ENCODE data around the gene TEX54. TPM values are rescaled to one million over a fixed set of nuclear protein-coding genes. Genes with fewer than 3 reads are reported as not detected.
"Not testable (repeated sequence)": the region's sequence is repeated elsewhere in the genome, so short reads cannot be mapped to it uniquely, and the experiment has no call there.

Gene TEX54
- total and polyA plus RNA-seq, 2 of the 13 experiments (the other 11 are each of a cell fraction or from before 2014, with no cell fraction given) = not detected

GRCh38 chr11:62859281-62859703 is 26.7 kb upstream of the TEX54 start:
- POLR2A ChIA-PET = interaction anchor here (1.4 kb wide), 1 partner anchor 18 kb away, joined by 3 read pairs; no protein-coding TSS in a partner anchor
- intact Hi-C loops (cut with micrococcal nuclease; ENCODE audit: unreplicated experiment); FAIRE-seq; BruUV-seq (replicated peaks); H3K9ac ChIP-seq (ENCODE audit: insufficient read depth, low read depth, low read length); CTCF ChIA-PET (ENCODE audit: low intra/inter-chr PET ratio, low total read pairs); H3K9me3 ChIP-seq (ENCODE audit: low read length); ATAC-seq; H3K27me3 ChIP-seq (ENCODE audit: control insufficient read depth in 1 of 2, insufficient read depth in 2 of 2, low read length in 2 of 2); in situ Hi-C loops (cut with HindIII; ENCODE audit: extremely low pct_ligation_motif_present, low pct_unique_long_range_greater_than_20kb); DNase-seq (ENCODE audit: low spot score); H2AFZ ChIP-seq (ENCODE audit: low read length); H3K4me3 ChIP-seq (replicated peaks in 1 of 3; ENCODE audit: insufficient read depth in 1 of 3, low read depth in 2 of 3, low read length in 3 of 3): not testable (repeated sequence)
- H3K36me3 ChIP-seq (replicated peaks in 1 of 2; ENCODE audit: control insufficient read depth in 1 of 2, insufficient read depth in 2 of 2, low read length in 2 of 2) = peaks cover 3 to 18% of the 10 kb centered on the region in 2 experiments; a peak in 4 of 5 replicates
- peak overlapping the region; percentile 59 for H3K27ac ChIP-seq (ENCODE audit: extremely low read length, insufficient read depth, low read length)
- peaks cover 73% of the 10 kb centered on the region for H3K79me2 ChIP-seq (ENCODE audit: insufficient read depth, low read length)
- WGBS (ENCODE audit: low lambda C conversion rate) = 77% methylated on average over 8 of the region's 8 CpGs
- H3K4me1 ChIP-seq (ENCODE audit: insufficient read depth, low read length) = peaks cover 69% of the 10 kb centered on the region
- peaks cover 10% of the 10 kb centered on the region for H4K20me1 ChIP-seq (ENCODE audit: insufficient read depth, low read length)
- H3K4me2 ChIP-seq (ENCODE audit: low read depth, low read length) = peak overlapping the region; percentile 37

GRCh38 chr11:62858201-62858600 is 25.6 kb upstream of the TEX54 start:
- H3K4me2 ChIP-seq (ENCODE audit: low read depth, low read length) = peak overlapping the region; percentile 97
- H3K4me1 ChIP-seq (ENCODE audit: insufficient read depth, low read length) = peaks cover 77% of the 10 kb centered on the region
- peaks cover 5 to 20% of the 10 kb centered on the region in 2 experiments for H3K36me3 ChIP-seq (replicated peaks in 1 of 2; ENCODE audit: control insufficient read depth in 1 of 2, insufficient read depth in 2 of 2, low read length in 2 of 2)
- FAIRE-seq (no peak), DNase-seq (ENCODE audit: low spot score) (peak; percentile 50), ATAC-seq (no peak)
- POLR2A ChIA-PET = interaction anchor here (0.6 to 9.4 kb wide), 10 partner anchors 14 to 131 kb away, joined by 3 to 362 read pairs (median 38); partner anchors contain the start of genes HNRNPUL2, SLC3A2, STX5 and TEX54
- H3K4me3 ChIP-seq (replicated peaks in 1 of 3; ENCODE audit: insufficient read depth in 1 of 3, low read depth in 2 of 3, low read length in 3 of 3) = peak overlapping the region; percentile 59 to 86 (median 78); a peak in 5 of 6 replicates
- no peak overlapping the region for H2AFZ ChIP-seq (ENCODE audit: low read length)
- H3K27ac ChIP-seq (ENCODE audit: extremely low read length, insufficient read depth, low read length) = peak overlapping the region; percentile 91
- in situ Hi-C loops (cut with HindIII; ENCODE audit: extremely low pct_ligation_motif_present, low pct_unique_long_range_greater_than_20kb) = no loop called here
- peaks cover 21% of the 10 kb centered on the region for H4K20me1 ChIP-seq (ENCODE audit: insufficient read depth, low read length)
- no TSS peak for BruUV-seq (replicated peaks)
- intact Hi-C loops (cut with micrococcal nuclease; ENCODE audit: unreplicated experiment) = no loop called here
- CTCF ChIA-PET (ENCODE audit: low intra/inter-chr PET ratio, low total read pairs) = no interaction called here
- no peaks in the 10 kb centered on the region for H3K9me3 ChIP-seq (ENCODE audit: low read length)
- peak overlapping the region; percentile 99 for H3K9ac ChIP-seq (ENCODE audit: insufficient read depth, low read depth, low read length)
- no peaks in the 10 kb centered on the region; a peak in 1 of 5 replicates for H3K27me3 ChIP-seq (ENCODE audit: control insufficient read depth in 1 of 2, insufficient read depth in 2 of 2, low read length in 2 of 2)
- peaks cover 73% of the 10 kb centered on the region for H3K79me2 ChIP-seq (ENCODE audit: insufficient read depth, low read length)
- WGBS (ENCODE audit: low lambda C conversion rate) = 21% methylated on average over 7 of the region's 7 CpGs
- peak; percentile 16; the same call in 1 of the 2 replicates for TF ChIP-seq ARID5B (CRISPR knock-in tag; IDR thresholded peaks at IDR 0.05)
- no peak for TF ChIP-seq ZNF878 (CRISPR knock-in tag; IDR thresholded peaks at IDR 0.05)
- TF ChIP-seq TEAD3 (CRISPR knock-in tag; optimal IDR thresholded peaks at IDR 0.05; ENCODE audit: borderline replicate concordance) = peak; percentile 25
- TF ChIP-seq MIXL1 (CRISPR knock-in tag; IDR thresholded peaks at IDR 0.05) = no peak
- TF ChIP-seq TBX2 (CRISPR knock-in tag; IDR thresholded peaks at IDR 0.05; ENCODE audit: borderline replicate concordance) = peak; percentile 44; the same call in 1 of the 2 replicates
- TF ChIP-seq SAP130 (CRISPR knock-in tag; IDR thresholded peaks at IDR 0.05; ENCODE audit: low read depth) = peak; percentile 36; the same call in 1 of the 2 replicates
- no peak for TF ChIP-seq ZNF75D (CRISPR knock-in tag; IDR thresholded peaks at IDR 0.05; ENCODE audit: borderline replicate concordance)
- TF ChIP-seq TFAP4 (IDR thresholded peaks at IDR 0.05; ENCODE audit: borderline replicate concordance, low read depth) = peak; percentile 55; the same call in 1 of the 2 replicates
- no peak for TF ChIP-seq KAT7 (CRISPR knock-in tag; IDR thresholded peaks at IDR 0.05; ENCODE audit: borderline replicate concordance)
